ENCODE measurements around the gene ARRDC5.

Gene ARRDC5

GRCh38 chr19:4843647-4843965, 59.1 kb downstream of the ARRDC5 start:
- no peak for DNase-seq (ENCODE audit: low read depth)
- H3K4me3 ChIP-seq (ENCODE audit: low read depth, low read length) = no peak overlapping the region

Data from skeletal muscle cell (primary cell).